NCI-H2227 treated with DMSO at 0.1 percent for 48 hours (cell line): Measurements from ENCODE around the gene ARSA.
"Not testable (repeated sequence)": the region's sequence is repeated elsewhere in the genome, so short reads cannot be mapped to it uniquely, and the experiment has no call there.

Source experiments
- DNase-seq: peaks from one replicate; lab custom pipeline; 2025; lab: John Stamatoyannopoulos, UW

The ARSA gene

DNA sequence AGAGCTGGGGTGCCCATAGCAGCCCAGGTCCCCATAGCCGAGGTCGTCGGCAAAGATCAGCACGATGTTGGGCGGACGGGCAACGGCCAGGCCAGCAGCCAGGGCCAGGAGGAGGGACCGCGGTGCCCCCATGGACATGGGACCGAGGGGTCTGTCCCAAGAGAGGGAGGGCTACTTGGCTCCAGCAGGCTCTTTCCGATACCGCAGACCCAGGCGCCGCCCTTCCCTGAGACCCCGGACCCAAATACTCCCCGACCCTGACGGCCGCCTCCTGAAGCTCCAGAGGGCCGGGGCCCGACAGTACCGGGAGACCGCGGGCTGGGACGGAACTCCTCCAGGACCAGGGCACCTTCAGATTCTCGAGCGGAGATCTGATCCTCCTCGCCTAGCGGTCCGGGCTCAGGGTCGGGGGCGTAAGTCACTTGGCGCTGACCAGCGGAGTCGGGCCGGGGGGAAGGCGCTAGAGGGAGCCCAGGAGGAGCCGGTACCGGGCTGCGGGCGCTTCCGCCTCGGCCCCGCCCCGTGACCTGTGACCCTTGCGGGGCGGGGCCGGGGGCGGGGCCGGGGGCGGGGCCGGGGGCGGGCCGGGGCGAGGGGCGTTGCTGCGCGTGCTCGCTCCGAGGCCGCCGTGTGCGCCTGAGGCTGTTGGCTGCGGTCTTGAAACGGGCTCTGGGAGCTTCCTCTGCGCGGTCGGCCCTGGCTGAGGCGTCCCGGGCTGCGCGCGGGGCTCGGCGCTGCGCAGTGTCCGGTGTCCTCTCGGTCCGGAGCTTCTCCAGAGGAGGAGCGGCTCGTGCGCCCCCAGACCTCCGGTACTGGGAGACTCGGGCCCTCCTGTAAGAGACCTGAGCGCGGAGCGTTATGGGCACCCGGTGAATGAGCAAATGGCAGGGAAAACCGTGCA is at the start of gene ARSA:
Gene ARSA (minus strand): TSS at position 511 of the 901 bp plus-strand sequence. CDS start 373 bp downstream, at position 138.
- DNase-seq, result peak; percentile 40

DNA sequence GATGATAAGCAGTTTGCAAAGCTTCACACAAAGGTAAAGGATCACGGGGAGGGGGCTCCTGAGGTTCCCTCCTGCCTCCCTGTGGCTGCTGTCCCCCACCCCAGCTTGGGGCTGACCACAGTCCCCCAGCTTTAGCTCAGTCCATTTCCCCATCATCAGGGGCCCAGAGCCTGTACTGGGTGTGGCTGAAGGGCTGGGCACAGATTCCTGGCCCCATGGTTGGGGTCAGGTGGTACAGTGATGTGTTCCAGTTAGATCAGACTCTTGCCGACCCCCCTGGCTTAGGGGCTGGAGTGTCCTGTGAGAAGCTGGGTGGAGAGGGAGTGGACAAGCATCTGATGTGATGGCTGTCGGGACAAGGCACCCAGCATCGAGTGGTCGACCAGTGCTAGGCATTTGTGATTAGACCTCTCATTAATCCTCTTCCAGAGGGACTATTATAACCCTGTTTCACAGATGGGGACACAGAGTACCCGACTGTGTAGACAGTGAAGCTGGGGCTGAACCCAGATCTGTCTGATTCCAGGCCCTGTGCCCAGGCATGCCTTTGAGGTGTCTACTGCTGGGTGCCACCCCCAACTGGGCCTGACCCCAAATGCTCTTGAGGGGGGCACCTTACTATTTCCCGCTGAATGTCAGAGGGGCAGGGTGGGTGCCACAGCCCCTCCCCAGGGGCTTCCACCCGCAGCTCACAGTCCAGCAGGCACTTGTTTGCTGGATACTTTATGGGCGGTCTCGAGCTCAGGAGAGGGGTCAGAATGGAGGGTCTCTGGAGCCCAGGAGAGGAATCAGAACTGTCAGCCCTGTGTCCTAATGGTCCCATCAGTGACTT is 48.9 kb upstream of the ARSA start:
- DNase-seq, result no peak

DNA sequence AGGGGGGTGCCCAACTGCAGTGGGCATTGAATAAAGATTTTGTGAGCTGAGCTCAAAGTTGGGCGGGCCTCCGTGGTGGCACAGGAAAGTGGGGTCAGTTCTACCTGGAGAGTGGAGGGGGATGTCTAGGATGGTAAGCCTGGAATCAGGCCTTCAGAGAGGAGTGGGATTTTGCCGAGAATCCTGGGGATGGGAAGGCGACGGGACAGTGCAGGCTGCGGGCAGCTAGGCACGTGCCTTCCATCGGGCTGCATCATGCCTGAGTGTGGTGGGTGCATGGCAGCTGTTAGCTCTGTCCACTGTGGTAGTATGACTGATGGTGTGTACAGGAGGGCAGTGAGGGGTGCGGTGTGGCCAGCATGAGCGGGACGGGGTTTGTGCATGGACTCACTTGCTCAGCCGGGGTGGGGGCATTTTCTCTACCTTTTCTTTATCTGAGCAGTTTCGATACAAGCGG is 48.3 kb upstream of the ARSA start:
- no peak for DNase-seq

DNA sequence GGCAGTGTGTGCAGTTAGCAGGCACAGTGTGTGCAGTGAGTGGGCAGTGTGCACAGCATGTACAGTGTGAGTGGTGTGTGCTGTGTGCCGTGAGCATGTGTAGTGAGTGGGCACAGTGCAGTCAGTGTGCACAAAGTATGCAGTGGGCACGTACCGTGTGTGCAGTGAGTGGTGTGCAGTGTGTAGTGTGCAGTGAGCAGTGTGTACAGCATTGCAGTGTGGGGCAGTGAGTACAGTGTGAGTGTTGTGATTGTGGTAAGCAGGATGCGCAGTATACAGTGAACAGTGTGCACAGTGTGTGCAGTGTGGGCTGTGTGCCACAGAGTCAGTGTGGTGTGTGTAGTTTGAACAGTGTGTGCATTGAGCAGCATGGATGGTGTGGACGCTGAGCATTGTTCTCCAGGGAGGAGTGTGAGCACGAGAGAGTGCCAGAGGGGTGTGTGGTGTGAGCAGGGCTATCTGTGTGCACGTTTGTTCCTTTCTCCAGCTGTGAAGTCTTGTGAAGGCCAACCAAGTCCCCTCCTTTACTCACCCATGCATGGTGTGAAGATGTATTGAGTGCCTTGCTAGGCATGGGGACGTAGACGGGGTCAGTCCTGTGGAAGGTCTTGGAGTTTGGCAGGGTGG is 47.7 kb upstream of the ARSA start:
- no peak for DNase-seq

DNA sequence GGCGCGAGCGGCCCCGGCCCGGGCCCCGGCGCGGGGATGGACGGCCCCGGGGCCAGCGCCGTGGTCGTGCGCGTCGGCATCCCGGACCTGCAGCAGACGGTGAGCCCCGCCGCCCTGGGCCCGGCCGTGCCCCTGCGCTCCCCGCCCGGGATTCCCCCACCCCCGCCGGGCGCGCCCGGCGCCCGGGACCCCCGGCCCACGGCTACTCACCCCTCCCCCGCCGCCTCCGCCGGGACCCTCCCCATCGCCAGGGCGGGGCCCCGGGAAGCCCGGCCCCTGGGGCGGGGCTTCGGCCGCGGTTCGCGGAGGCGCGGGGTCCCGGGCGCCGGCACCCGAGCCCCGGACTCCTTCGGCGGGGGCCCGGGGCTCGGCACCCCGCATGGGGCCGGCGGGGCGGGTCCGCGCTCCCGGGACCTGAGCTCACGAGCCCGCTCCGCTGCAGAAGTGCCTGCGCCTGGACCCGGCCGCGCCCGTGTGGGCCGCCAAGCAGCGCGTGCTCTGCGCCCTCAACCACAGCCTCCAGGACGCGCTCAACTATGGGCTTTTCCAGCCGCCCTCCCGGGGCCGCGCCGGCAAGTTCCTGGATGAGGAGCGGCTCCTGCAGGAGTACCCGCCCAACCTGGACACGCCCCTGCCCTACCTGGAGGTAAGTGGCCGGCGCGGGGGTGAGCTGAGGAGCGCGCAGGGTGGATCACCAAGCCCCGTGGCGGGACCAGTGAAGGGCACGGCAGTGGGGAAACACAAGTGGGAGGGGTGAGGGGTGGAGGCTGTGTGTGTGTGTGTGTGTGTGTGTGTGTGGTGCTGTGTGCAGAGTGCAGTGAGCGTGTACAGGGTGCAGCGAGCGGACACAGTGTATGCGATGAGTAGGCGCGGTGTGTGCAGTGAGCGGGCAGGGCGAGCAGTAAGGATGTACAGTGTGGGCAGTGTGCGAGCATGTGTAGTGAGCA is 46.9 kb upstream of the ARSA start:
- DNase-seq, result peak; percentile 52

DNA sequence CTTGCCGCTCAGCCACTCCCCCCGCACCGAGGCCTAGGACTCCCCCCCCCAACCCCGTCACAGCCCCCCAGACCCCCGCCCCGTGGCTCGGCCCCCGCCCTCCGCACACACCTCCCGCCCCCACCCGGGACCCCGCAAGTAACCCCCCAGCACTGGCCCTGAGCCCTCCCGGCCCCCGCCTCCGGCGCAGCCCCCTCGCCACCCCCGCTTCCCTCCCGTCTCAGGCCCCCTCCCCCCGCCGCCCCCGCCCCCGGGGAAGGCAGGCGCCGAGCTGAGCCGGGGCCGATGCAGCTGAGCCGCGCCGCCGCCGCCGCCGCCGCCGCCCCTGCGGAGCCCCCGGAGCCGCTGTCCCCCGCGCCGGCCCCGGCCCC is 46.2 kb upstream of the ARSA start:
- no peak for DNase-seq

DNA sequence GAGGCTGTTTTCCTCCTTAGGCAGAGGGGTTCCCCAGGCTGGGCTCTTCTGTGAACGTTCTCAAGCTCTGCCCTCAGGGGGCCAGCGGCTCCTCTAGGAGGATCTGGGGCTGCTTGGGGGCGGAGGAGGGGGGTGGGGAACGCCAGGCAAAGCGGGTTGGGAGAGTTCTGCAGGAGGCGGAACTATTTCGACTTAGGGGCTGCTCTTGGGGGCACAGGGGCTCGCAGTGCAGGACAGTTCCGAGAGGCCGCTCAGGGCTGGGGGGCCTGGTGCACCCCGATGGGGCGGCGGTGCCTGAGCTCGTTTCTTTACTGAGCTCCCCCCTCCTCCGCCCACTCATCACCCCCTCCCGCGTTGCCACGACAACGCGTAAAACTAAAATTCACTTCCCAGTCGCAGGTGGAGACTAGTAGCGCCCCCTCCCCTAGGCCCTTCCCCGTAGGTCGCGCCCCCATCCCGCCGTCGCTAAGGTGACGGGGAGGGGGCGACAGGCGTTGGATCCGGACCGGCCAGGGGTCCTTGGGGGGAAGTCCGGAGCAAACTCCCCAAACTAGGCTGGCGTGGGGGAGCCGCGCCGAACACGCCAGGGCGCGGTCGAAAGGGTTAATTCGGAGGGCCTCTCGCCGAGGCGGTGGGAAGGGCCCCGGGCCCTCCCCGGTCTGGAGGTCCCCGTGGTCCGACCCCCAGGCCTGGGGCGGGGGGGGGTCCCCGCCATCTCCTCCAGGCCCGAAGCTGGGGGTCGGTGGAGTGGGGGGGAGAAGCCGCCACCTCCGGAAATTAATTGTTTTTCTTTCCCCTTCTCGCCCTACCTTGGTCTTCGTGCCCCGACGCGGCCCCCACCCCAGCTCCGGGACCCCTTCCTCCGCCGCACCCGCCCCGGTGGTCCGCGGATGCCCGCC is 45.5 kb upstream of the ARSA start:
- DNase-seq, result no peak

DNA sequence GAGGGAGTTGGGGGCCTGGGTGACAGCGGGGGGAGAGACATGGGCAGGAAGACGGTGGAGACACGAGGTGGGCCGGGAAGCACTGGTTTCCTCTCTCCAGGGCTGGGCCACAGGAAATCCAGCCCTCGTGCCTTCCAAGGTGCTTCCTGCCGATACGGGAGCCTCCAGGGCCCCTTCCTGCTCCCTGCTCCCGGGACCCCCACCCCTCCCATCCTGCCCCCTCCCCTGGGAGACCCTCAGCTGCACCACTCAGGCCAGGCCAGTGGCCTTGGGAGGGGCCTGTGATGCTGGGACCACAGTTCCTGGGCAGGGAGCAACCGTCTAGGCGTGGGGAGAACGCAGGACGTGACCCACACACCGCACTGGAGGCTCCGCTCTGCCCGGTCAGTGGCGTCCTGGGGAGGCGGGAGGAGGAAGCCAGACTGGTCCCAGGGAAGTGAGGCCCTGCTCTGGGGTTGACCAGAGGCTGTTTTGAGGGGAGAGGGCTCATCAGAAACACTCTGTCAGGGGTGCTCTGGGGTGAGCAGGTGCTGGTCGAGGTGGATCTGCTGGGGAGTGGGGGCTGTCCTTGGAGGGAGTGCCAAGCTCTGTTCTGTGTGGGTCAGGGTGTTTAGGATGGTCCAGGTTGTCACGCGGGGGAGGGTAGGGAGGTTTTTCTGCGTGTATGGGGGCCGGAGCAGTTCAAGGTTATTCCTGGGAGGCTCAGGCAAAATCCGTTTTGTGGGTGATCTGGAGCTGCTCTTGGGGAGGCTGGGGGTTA is 44.7 kb upstream of the ARSA start, which contains the start of gene SHANK3:
Gene SHANK3 (plus strand): TSS at position 353 of the 760 bp plus-strand sequence.
- no peak for DNase-seq

DNA sequence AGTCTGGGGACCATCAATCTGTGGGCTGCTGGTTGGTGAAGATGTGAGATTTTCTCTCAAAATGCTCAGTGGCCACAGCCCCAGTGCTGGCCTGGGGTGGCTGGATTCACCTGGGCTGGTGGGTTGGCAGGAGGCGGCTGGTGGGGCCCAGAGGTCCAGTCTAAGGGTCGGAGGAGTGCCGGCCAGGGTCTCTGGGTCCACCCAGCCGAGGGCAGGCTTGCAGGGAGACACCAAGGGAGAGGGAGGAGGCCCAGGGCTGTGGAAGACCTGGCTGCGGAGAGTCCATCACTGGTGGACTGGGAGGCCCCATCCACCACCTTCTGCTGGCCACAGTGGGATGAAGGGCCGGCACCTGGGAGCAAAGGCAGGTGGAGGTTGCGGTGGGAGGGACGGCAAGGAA is 44.1 kb upstream of the ARSA start:
- DNase-seq, result no peak

DNA sequence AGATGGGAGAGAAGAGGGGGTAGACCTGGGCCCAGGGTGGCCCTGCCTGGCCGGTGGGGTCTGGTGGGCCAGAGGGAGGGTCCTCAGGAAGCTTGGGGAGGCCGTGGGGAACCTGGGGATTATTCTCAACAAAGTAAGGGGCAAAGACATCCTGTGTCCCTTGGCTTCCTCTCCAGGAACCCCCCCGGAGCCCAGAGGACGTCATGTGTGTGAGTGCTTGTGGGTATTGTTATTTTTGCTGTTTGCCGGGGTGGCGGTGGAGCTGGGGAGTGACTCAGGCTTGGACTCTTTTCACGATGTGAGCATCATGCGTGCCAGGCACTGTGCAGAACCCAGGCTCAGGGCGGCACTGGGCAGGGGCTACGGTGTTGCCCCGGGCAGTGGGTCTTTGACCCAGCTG is 43.7 kb upstream of the ARSA start:
- no peak for DNase-seq

DNA sequence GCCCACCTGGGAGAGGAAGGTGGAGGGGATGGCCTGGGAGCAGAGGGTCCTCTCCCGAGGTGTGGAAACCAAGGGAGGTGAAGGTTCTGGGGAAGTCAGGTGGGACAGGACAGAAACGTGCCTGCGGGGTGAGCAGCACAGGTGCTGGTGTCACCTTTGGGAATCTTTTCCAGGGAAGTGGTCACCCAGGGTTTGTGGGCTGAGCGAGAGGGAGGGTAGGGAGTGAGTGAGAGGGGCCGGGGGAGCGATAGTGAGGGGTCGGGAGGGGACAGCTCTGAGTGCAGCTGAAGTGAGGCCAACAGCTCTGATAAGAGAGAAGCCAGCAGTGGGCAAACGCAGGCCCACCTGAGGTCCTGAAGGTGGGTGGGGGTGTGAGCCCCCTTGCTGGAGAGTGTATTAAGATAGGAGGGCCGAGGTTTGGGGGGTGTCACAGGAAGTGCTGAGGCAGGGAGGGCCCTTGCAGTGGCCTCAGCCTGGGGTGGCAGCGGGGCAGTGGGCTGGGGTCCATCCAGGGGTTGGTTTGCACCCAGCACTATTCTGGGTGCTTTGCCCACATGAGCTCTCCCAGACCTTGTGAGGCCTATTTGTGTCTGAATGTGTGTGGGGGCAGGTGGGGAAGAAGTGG is 43.1 kb upstream of the ARSA start:
- DNase-seq, result no peak

DNA sequence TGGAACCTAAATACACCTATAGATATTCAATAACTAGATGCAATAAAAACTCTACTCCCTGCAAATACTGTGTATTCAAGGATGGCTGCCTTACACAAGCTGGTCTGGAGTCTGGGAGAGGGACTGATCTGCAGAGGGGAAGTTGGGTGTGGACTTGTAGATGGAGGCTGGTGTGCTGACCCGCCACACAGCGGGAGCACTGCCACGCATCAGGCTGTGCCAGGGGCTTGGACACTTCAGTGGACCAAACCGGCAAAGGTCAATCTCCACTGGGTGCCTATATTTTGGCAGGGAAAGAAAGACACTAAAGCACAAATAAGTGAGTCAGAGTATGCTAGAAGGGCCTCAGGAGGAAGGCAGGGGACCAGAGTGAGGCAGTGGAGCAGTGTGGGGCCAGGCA is 42.6 kb upstream of the ARSA start:
- DNase-seq, result no peak

DNA sequence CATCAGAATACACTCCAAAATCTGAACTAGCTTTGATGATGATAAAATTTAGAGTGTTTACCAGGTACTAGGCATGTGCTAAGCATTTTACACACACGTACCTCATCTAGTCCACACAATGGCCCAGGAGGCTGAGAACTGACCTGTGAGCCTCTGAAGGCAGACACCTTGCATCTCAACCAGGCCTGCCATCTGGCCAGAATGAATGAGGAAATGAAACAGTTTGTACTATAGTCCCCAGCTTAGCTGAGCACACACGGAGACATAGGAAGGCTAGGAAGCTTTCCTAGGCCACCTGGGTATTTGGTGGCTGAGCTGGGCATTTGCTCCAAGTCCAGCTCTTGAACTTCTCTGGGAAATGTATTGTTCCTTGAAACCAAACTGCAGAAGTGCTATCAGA is 37.8 kb upstream of the ARSA start:
- no peak for DNase-seq

DNA sequence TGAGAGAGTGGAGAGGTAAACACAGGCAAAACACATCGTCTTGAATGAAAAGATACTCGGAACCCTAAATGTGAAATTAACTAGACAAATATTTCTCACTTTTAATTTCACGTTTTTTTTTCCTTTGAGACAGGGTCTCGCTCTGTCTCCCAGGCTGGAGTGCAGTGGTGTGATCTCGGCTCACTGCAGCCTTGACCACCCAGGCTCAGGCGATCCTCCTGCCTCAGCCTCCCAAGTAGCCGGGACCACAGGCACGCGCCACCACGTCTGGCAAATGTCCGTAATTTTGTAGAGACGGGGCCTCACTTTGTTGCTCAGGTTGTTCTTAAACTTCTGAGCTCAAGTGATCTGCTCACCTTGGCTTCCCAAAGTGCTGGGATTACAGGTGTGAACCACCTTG is 37.3 kb upstream of the ARSA start:
- no peak for DNase-seq

DNA sequence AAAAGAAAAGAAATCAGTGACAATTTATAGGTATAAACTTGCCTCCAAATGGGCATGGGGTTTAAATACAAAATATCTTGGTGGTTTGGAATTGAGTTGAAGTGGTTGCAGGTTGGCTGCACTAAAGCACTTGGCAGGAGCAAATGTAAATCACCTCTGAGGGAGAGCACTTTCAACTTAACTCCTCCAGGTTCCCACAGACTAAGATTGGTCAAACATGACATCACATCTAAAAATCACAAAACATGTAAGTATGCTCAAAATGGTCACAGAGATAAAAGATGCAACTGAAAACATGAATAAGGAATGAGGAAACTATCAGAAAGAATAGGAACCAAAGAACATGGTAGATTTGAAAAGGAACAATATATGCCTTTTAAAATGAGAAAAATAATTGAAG is 32.4 kb upstream of the ARSA start:
- no peak for DNase-seq

DNA sequence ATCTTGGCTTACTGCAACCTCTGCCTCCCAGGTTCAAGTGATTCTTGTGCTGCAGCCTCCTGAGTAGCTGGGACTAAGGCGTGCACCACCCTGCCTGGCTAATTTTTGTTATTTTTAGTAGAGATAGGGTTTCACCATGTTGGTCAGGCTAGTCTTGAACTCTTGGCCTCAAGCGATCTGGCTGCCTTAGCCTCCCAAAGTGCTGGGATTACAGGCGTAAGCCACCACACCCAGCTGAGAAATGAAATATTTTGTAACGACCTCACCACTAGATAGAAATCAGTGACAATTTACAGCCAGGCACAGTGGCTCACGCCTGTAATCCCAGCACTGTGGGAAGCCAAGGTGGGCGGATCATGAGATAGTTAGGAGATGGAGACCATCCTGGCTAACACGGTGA is 31.8 kb upstream of the ARSA start:
- DNase-seq, result not testable (repeated sequence)

DNA sequence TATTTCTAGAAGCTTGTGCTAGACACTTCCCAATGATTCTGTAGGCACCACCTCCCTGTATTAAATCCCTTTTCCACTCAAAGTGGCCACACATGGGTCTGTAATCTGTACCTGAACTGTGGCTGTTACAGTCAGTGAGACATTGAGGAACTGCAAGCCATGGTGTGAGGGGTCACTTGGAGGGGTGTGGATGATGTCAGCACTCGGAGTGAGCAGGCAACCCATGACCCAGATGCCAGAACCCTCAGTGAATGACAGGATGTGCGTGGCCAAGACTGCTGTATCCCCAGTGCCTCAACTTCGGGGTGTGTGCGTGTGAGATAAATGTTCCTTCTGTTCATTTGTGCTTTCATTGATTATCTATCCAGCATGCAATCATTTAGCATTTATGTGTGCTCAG is 30.0 kb upstream of the ARSA start:
- no peak for DNase-seq

DNA sequence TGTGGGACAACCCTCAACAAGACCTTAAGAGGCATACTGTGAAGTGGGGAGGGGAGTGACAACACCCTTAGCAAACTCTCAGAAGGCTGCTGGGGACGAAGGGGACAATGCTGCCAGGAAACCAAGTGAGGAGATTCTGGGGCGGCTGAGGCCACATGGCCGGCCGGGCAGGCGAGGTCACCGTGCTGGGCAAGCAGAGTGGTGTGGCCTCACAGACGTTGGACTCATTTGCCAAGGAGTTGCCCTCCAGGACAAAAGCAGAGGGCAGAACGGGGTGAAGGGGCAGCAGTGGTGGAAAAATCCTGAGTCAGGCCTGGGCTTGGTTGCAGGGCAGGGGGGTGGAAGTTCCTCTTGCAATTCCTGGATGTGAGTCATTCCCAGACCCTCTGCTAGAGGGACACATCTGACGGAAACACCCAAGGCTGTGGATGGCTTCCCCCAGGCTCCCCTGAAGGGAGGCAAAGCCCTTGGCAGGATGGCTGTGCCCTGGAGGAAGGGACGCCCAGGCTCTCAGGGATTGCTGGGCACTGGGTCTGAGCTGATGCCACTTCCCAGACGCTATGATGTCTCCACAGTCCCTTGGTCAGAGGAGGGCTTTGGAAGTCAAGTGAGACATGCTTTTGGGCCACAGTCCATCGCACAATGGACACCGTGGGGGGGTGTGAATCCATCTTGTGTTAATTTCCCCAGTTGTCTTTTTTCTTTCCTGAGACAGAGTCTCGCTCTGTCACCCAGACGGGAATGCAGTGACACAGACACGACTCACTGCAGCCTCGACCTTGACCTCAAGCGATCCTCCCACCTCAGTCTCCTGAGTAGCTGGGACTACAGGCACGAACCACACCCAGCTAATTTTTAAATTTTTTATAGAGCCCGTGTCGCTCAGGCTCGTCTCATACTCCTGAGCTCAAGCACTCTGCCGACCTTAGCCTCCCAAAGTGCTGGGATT is 28.4 kb upstream of the ARSA start:
- DNase-seq, result no peak
